Endothelial cell (in vitro differentiated cells): ENCODE measurements around the gene ITIH5. TPM values are rescaled to one million over a fixed set of nuclear protein-coding genes. Genes with fewer than 3 reads are reported as not detected.

Source experiments
- DNase-seq: peaks from one replicate; pipeline ENCODE4 v3.0.0; 2021; ENCODE audit warnings: low spot score
- H3K27ac Mint-ChIP-seq: one replicate; pipeline ENCODE4 v1.8.0; 2021; ENCODE audit warnings: mixed read lengths, inconsistent platforms; ENCODE audit not compliant: unreplicated experiment
- H3K27me3 Mint-ChIP-seq: one replicate; pipeline ENCODE4 v1.8.0; 2021; ENCODE audit warnings: mild to moderate bottlenecking, moderate library complexity, mixed read lengths, inconsistent platforms; ENCODE audit not compliant: unreplicated experiment
- H3K36me3 Mint-ChIP-seq: one replicate; pipeline ENCODE4 v1.8.0; 2021; ENCODE audit warnings: mild to moderate bottlenecking, low read depth, mixed read lengths, inconsistent platforms; ENCODE audit not compliant: unreplicated experiment
- H3K4me1 Mint-ChIP-seq: one replicate; pipeline ENCODE4 v1.8.0; 2021; ENCODE audit warnings: mild to moderate bottlenecking, mixed read lengths, inconsistent platforms; ENCODE audit not compliant: unreplicated experiment
- H3K4me3 Mint-ChIP-seq: one replicate; pipeline ENCODE4 v1.8.0; 2021; ENCODE audit warnings: mild to moderate bottlenecking, mixed read lengths, inconsistent platforms; ENCODE audit not compliant: unreplicated experiment
- H3K9me3 Mint-ChIP-seq: one replicate; pipeline ENCODE4 v1.8.0; 2021; ENCODE audit warnings: mixed read lengths, inconsistent platforms; ENCODE audit not compliant: unreplicated experiment
- total RNA-seq: library from RNA; stranded (reverse); fragmentation: NEBNext Ultra II Directional; extraction: Animal tissue kit (Norgen Biotek cat#: 25700); gene quantifications from one replicate; pipeline ENCODE4 v1.2.1, GENCODE V29; 2021; ENCODE audit not compliant: unreplicated experiment
- TF ChIP-seq, protein P1 (sequence below): fragments of 200-600 bp; sonication (generic); IDR thresholded peaks from one replicate; pipeline ENCODE4 v1.5.0; 2021; ENCODE audit warnings: antibody characterized with exemption; ENCODE audit not compliant: unreplicated experiment

Gene ITIH5
- total RNA-seq, 1 donor from 2014 or later, result 0.36 TPM

DNA sequence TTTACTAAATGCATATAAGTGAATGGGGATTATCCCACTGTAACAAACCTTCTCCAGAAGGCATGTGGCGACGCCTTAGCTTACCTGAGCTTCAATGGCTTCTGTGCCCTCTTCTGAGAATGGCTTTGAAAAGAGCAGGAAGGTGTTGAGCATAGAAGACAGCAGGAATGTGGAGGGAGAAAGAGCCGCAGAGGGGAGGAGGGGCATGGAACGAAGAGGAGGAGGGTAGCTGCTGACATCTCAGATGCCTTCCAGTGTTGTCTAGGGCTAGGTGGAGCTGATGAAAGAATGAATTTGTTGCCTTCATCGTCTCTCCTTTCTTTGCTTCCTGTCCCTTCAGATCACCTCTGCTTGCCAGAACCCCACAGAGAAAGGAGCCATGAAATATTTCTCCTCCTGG lies 86.2 kb downstream of the ITIH5 start:
- Mint-ChIP-seq H3K4me3 (no peak overlapping the region), H3K4me1 (no peaks in the 10 kb centered on the region), H3K27ac (no peak overlapping the region)

DNA sequence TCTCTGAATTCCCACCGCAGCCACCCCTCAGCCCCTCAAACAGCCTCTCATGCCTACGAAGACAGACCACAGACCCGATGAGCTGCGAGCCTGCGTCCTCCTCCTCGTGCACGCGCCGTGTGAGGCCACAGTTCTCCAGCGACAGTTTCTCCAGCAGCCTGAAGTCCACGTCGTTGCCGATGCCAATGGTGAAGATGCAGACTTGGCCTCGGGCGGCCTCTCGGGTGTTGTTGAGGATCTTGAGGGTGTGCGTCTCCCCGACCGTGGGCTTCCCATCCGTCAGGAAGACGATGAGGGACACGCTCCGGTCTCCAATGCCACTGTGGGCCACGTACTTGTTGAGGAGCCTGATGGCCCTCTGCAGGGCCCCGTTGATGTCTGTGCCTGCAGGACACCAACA lies 87.1 kb downstream of the ITIH5 start:
- Mint-ChIP-seq H3K27ac (no peak overlapping the region), H3K4me3 (no peak overlapping the region), H3K4me1 (no peaks in the 10 kb centered on the region), H3K27me3 (peaks cover 6% of the 10 kb centered on the region), H3K36me3 (no peaks in the 10 kb centered on the region), H3K9me3 (no peaks in the 10 kb centered on the region)
- no peak for DNase-seq
- TF ChIP-seq, protein P1, sequence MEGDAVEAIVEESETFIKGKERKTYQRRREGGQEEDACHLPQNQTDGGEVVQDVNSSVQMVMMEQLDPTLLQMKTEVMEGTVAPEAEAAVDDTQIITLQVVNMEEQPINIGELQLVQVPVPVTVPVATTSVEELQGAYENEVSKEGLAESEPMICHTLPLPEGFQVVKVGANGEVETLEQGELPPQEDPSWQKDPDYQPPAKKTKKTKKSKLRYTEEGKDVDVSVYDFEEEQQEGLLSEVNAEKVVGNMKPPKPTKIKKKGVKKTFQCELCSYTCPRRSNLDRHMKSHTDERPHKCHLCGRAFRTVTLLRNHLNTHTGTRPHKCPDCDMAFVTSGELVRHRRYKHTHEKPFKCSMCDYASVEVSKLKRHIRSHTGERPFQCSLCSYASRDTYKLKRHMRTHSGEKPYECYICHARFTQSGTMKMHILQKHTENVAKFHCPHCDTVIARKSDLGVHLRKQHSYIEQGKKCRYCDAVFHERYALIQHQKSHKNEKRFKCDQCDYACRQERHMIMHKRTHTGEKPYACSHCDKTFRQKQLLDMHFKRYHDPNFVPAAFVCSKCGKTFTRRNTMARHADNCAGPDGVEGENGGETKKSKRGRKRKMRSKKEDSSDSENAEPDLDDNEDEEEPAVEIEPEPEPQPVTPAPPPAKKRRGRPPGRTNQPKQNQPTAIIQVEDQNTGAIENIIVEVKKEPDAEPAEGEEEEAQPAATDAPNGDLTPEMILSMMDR, result no peak

More for the DNA sequence above, 86.2 kb downstream of the ITIH5 start:
- Mint-ChIP-seq H3K9me3 (no peaks in the 10 kb centered on the region), H3K36me3 (no peaks in the 10 kb centered on the region), H3K27me3 (peaks cover 6% of the 10 kb centered on the region)
- TF ChIP-seq, protein P1, result no peak
- no peak for DNase-seq

DNA sequence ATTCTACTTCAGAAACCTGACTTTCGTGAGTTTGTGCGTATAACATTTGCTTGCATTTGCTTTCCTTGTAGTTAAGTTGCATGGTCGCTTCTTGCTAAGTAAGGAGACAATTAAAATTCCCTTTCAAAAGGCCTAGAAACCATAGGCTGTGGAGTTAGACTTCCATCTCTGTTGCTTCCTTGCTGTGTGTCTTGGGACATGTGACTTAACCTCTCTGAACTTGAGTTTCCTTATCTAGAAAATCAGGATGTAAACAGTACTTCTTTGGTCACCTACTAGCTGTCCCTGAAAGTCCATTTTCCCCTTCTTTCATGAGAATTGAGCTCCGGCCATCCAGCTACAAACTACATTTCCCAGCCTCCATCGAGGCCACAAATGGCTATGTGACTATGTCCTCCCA lies 89.2 kb downstream of the ITIH5 start:
- Mint-ChIP-seq H3K9me3 (no peaks in the 10 kb centered on the region), H3K36me3 (no peaks in the 10 kb centered on the region), H3K27ac (no peak overlapping the region), H3K4me1 (no peaks in the 10 kb centered on the region), H3K27me3 (peaks cover 6% of the 10 kb centered on the region), H3K4me3 (no peak overlapping the region)
- TF ChIP-seq, protein P1, result no peak
- no peak for DNase-seq

DNA sequence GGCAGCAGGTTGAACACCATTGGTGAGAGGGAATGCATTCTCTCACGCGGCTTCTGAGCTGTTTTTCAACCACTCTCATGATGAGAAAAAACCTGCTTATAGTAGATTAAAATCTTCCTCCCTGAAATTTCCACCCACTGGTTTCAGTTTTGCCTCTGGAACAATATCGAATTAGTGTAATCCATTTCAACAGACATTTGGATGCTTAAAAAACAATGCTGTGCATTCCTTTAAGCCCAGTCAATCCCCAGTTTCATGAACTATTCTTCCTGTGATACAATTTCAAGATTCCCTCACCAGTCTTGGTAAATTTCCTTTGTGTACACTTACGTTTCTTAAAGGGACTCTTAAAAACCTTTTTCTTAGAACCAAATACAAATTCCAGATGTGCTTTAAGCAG lies 89.6 kb downstream of the ITIH5 start:
- Mint-ChIP-seq H3K9me3 (no peaks in the 10 kb centered on the region), H3K27ac (no peak overlapping the region), H3K4me3 (no peak overlapping the region), H3K36me3 (no peaks in the 10 kb centered on the region), H3K27me3 (peaks cover 6% of the 10 kb centered on the region), H3K4me1 (no peaks in the 10 kb centered on the region)
- TF ChIP-seq, protein P1, result no peak
- DNase-seq, result no peak

DNA sequence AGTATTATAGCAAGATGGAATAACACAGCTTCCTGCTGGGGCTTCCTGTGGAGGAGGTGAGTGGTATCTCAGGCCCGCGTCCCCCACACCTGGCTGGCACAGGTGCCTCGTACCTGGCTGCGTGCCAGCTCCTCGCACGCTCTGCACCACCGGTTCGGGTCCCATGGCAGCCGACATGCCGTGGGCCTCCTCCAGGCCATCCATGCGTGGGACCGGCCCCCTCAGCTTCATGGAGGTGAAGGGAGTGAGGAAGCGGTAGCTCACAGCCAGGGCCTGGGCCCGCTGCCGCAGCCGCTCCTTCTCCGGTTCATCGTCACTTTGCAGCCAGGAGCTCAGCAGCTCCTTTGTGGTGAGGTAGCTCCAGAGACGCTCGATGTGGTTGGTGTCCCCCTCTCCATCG lies 90.4 kb downstream of the ITIH5 start:
- Mint-ChIP-seq H3K4me3 (no peak overlapping the region), H3K9me3 (no peaks in the 10 kb centered on the region), H3K27ac (no peak overlapping the region), H3K4me1 (no peaks in the 10 kb centered on the region), H3K36me3 (no peaks in the 10 kb centered on the region), H3K27me3 (peaks cover 6% of the 10 kb centered on the region)
- TF ChIP-seq, protein P1, result no peak
- DNase-seq, result no peak
